Measurements from ENCODE around the gene PLCE1. TPM values are rescaled to one million over a fixed set of nuclear protein-coding genes. Genes with fewer than 3 reads are reported as not detected.

PLCE1 gene
- total and polyA plus RNA-seq, 2 of the 8 experiments (the other 6 are each of a cell fraction or from before 2014, with no cell fraction given) = 0.05 to 0.06 TPM

- no peak overlapping the region for H4K5ac ChIP-seq (ENCODE audit: insufficient read length, low read depth, low read length)
- no peak overlapping the region for H3K4ac ChIP-seq (replicated peaks; ENCODE audit: insufficient read length, low read depth, low read length)
- no peak overlapping the region for H2AFZ ChIP-seq (ENCODE audit: low read length)
- no peak overlapping the region for H4K8ac ChIP-seq (ENCODE audit: extremely low read depth, insufficient read depth, low read length)
- H3K23me2 ChIP-seq (ENCODE audit: low read depth, low read length) = peaks cover 2% of the 10 kb centered on the region; the same call in 1 of the 2 replicates
- H3K36me3 ChIP-seq (ENCODE audit: control insufficient read depth in 2 of 4, insufficient read depth in 4 of 4, low read length in 3 of 4) = no peaks in the 10 kb centered on the region
- peaks cover 0 to 4% (median 0%) of the 10 kb centered on the region in 4 experiments; a peak in 2 of 7 replicates for H3K4me1 ChIP-seq (replicated peaks in 1 of 4; ENCODE audit: control insufficient read depth in 3 of 4, insufficient read depth in 4 of 4, low read length in 3 of 4)
- H2BK120ac ChIP-seq (replicated peaks; ENCODE audit: low read depth, low read length) = no peak overlapping the region
- no peak overlapping the region for H3K23ac ChIP-seq (ENCODE audit: insufficient read length)
- H2BK20ac ChIP-seq (ENCODE audit: low read length) = no peak overlapping the region
- H4K20me1 ChIP-seq (replicated peaks in 1 of 2; ENCODE audit: control insufficient read depth in 1 of 2, insufficient read depth in 2 of 2, low read length in 2 of 2) = no peaks in the 10 kb centered on the region
- H3K4me3 ChIP-seq (ENCODE audit: extremely low read depth in 1 of 4, insufficient read depth in 2 of 4, low read depth in 3 of 4, low read length in 4 of 4) = no peak overlapping the region
- no peak overlapping the region for H3K14ac ChIP-seq (ENCODE audit: insufficient read length)
- no peak overlapping the region for H2BK5ac ChIP-seq (ENCODE audit: low read depth, low read length)
- CTCF ChIA-PET (ENCODE audit: partially characterized antibody) = no interaction called here
- no peaks in the 10 kb centered on the region for H3K27me3 ChIP-seq (replicated peaks in 1 of 4; ENCODE audit: control insufficient read depth in 3 of 4, extremely low read depth in 1 of 4, insufficient read depth in 3 of 4, low read length in 3 of 4)
- WGBS, 2 experiments (ENCODE audit: extremely low coverage in 1 of 2, insufficient coverage in 1 of 2, insufficient read length in 1 of 2, insufficient replicate concordance in 2 of 2, low coverage in 1 of 2, low lambda C conversion rate in 2 of 2, missing lambda C conversion rate in 1 of 2) = 84% methylated on average over 2 of the region's 2 CpGs; no CpG with 5 or more reads in 1 of the 2 experiments
- no peak for DNase-seq (ENCODE audit: low read depth in 1 of 2, low spot score in 2 of 2)
- no peak for FAIRE-seq
- no peak overlapping the region for H3K56ac ChIP-seq (replicated peaks; ENCODE audit: insufficient read length, low read depth, low read length)
- POLR2A ChIA-PET (ENCODE audit: partially characterized antibody) = no interaction called here
- H3K9me3 ChIP-seq (ENCODE audit: insufficient read depth in 2 of 2, low read depth in 1 of 2, low read length in 1 of 2) = 0 out of 4 replicates have a peak, but pooled peaks cover 0 to 8% of the 10 kb centered on the region in 2 experiments
- H2AK5ac ChIP-seq (ENCODE audit: low read depth, low read length) = no peak overlapping the region
- H2BK12ac ChIP-seq (ENCODE audit: low read depth, low read length) = no peak overlapping the region
- H3K79me1 ChIP-seq (ENCODE audit: low read depth, low read length) = no peaks in the 10 kb centered on the region
- H4K91ac ChIP-seq (replicated peaks; ENCODE audit: insufficient read length, low read length) = no peak overlapping the region
- H3K4me2 ChIP-seq (ENCODE audit: insufficient read depth in 1 of 2, low read depth in 2 of 2, low read length in 2 of 2) = no peak overlapping the region
- no peaks in the 10 kb centered on the region for H3K79me2 ChIP-seq (ENCODE audit: control insufficient read depth in 1 of 2, insufficient read depth in 2 of 2, low read length in 2 of 2)
- H3K9ac ChIP-seq (replicated peaks in 1 of 4; ENCODE audit: extremely low read depth in 1 of 4, low read depth in 3 of 4, low read length in 3 of 4) = no peak overlapping the region
- H3K18ac ChIP-seq (ENCODE audit: extremely low read depth, low read length) = no peak overlapping the region
- H3K27ac ChIP-seq (ENCODE audit: low read depth, low read length) = no peak overlapping the region
- H2BK15ac ChIP-seq (ENCODE audit: low read length) = no peak overlapping the region
- TF ChIP-seq SP1 (IDR thresholded peaks at IDR 0.05; ENCODE audit: low read depth, low read length) = no peak
- no peak for TF ChIP-seq EZH2 (IDR thresholded peaks at IDR 0.05; ENCODE audit: low read depth, low read length, severe bottlenecking)
- no peak for TF ChIP-seq GABPA (IDR thresholded peaks at IDR 0.05; ENCODE audit: borderline replicate concordance, insufficient read depth, low read length)
- TF ChIP-seq RBBP5 (IDR thresholded peaks at IDR 0.05; ENCODE audit: borderline replicate concordance, low read depth, low read length) = no peak
- TF ChIP-seq USF2 (IDR thresholded peaks at IDR 0.05; ENCODE audit: low read length) = no peak
- TF ChIP-seq GTF2F1 (IDR thresholded peaks at IDR 0.05; ENCODE audit: borderline replicate concordance, low read depth, low read length) = no peak
- no peak for TF ChIP-seq CREB1 (IDR thresholded peaks at IDR 0.05)
- no peak for TF ChIP-seq TAF7 (optimal IDR thresholded peaks at IDR 0.05; ENCODE audit: borderline replicate concordance, low read depth, low read length)
- TF ChIP-seq SUZ12 (IDR thresholded peaks at IDR 0.05; ENCODE audit: low read length) = no peak
- TF ChIP-seq EP300 (IDR thresholded peaks at IDR 0.05; ENCODE audit: borderline replicate concordance in 1 of 2, low read depth in 2 of 2, low read length in 2 of 2) = no peak
- TF ChIP-seq KDM1A (IDR thresholded peaks at IDR 0.05; ENCODE audit: borderline replicate concordance, low read length) = no peak
- TF ChIP-seq TEAD4 (IDR thresholded peaks at IDR 0.05; ENCODE audit: low read depth, low read length) = no peak
Observed at GRCh38 chr10:94008526-94008925, 14.8 kb downstream of the PLCE1 start.

Data from H1 (cell line).